GM12878 (cell line): ENCODE data around the gene TMC8. TPM values are rescaled to one million over a fixed set of nuclear protein-coding genes. Genes with fewer than 3 reads are reported as not detected.

ENCODE experiments used
- ATF2 ChIP-seq: IDR thresholded peaks from 2 replicates; pipeline ENCODE4 v1.6.1; 2012; ENCODE audit warnings: low read length, inconsistent platforms
- CTCF ChIP-seq, 3 experiments: IDR thresholded peaks in 2 of 3; conservative IDR thresholded peaks in 1 of 3; 2 replicates each; pipeline ENCODE4 v1.5.1; 2011; ENCODE audit warnings: low read depth in 3 of 3, low read length in 3 of 3, mild to moderate bottlenecking in 3 of 3, control low read depth in 2 of 3, moderate library complexity in 2 of 3, inconsistent platforms in 1 of 3, mixed read lengths in 1 of 3; ENCODE audit not compliant: control insufficient read depth in 2 of 3, insufficient read depth in 1 of 3; ENCODE audit errors: extremely low read depth in 1 of 3
- DPF2 ChIP-seq: fragments of 450-650 bp; IDR thresholded peaks from 2 replicates; pipeline ENCODE4 v1.6.1; 2017; ENCODE audit warnings: mild to moderate bottlenecking
- FOS ChIP-seq: IDR thresholded peaks from 3 replicates; pipeline ENCODE4 v1.6.1; 2011; ENCODE audit warnings: borderline replicate concordance; ENCODE audit not compliant: insufficient read length; ENCODE audit errors: extremely low read depth
- KAT2A ChIP-seq: conservative IDR thresholded peaks from 2 replicates; pipeline ENCODE4 v1.6.1; 2011; ENCODE audit warnings: low read depth, low read length; ENCODE audit not compliant: control insufficient read depth
- KLF5 ChIP-seq: fragments of 450-650 bp; IDR thresholded peaks from 2 replicates; pipeline ENCODE4 v1.6.1; 2014; ENCODE audit warnings: mild to moderate bottlenecking; ENCODE audit not compliant: partially characterized antibody
- MAX ChIP-seq: IDR thresholded peaks from 2 replicates; pipeline ENCODE4 v1.6.1; 2012; ENCODE audit warnings: low read depth, low read length, improper control_type of control experiment
- PKNOX1 ChIP-seq: fragments of 450-650 bp; IDR thresholded peaks from 2 replicates; pipeline ENCODE4 v1.6.1; 2016; ENCODE audit warnings: mild to moderate bottlenecking
- SREBF2 ChIP-seq: IDR thresholded peaks from 2 replicates; pipeline ENCODE4 v1.6.1; 2012; ENCODE audit warnings: mild to moderate bottlenecking, low read length
- YY1 ChIP-seq: IDR thresholded peaks from 2 replicates; pipeline ENCODE4 v1.6.1; 2011; ENCODE audit warnings: low read depth, mild to moderate bottlenecking, low read length
- ZBTB4 ChIP-seq: fragments of 450-650 bp; formaldehyde crosslinking; IDR thresholded peaks from 2 replicates; pipeline ENCODE4 v1.4.0; 2022; ENCODE audit warnings: mild to moderate bottlenecking, moderate library complexity
- ZBTB40 ChIP-seq: fragments of 450-650 bp; IDR thresholded peaks from 2 replicates; pipeline ENCODE4 v1.6.1; 2016; ENCODE audit warnings: mild to moderate bottlenecking, moderate library complexity, borderline replicate concordance
- polyA plus RNA-seq, 11 experiments: library from polyadenylated mRNA; depleted of rRNA in 4 of 11; unstranded in 6 of 11; stranded (reverse) in 5 of 11; fragments of >200 nt; fragmentation: Nextera tagmentation in 4 of 11; fragmentation: Illumina TruSeq in 1 of 11; extraction: Ambion mirVana in 4 of 11; extraction: Trizol in 1 of 11; gene quantifications; 1 replicate in 1 of 11; 2 replicates in 10 of 11; pipeline versions ENCODE4 v1.2.1 to v1.2.3, GENCODE V29; 2011 to 2016; ENCODE audit warnings: inconsistent platforms in 2 of 11, missing spikeins in 2 of 11, low read depth in 1 of 11
- total RNA-seq, 4 experiments: library from RNA; depleted of rRNA in 3 of 4; stranded (reverse); fragments of >200 nt in 3 of 4; fragmentation: Illumina TruSeq in 1 of 4; extraction: Trizol in 1 of 4; gene quantifications; 2 replicates each; pipeline versions ENCODE4 v1.2.1 to v1.2.3, GENCODE V29; 2013 to 2021

Gene TMC8
- total and polyA plus RNA-seq, 10 of the 15 experiments (the other 5 are each of a cell fraction or from before 2014, with no cell fraction given), result 2.7 to 128 (median 40.0) TPM

GRCh38 chr17:78168903-78169793 lies 38.6 kb downstream of the TMC8 start (continued):
- TF ChIP-seq CTCF (IDR thresholded peaks at IDR 0.05 in 2 of 3, conservative IDR thresholded peaks at IDR 0.05 in 1 of 3; ENCODE audit: control insufficient read depth in 2 of 3, extremely low read depth in 1 of 3, insufficient read depth in 1 of 3, low read depth in 3 of 3, low read length in 3 of 3), result no peak
- no peak for TF ChIP-seq ATF2
- no peak for TF ChIP-seq ZBTB4 (CRISPR knock-in tag)
- no peak for TF ChIP-seq DPF2
- TF ChIP-seq KLF5, result no peak
- TF ChIP-seq ZBTB40, result no peak
- TF ChIP-seq FOS, result no peak
- no peak for TF ChIP-seq YY1
- TF ChIP-seq SREBF2, result no peak
- no peak for TF ChIP-seq MAX
- TF ChIP-seq PKNOX1, result peak; percentile 75
- no peak for TF ChIP-seq KAT2A
